Liver (tissue), 3 donors: Measurements from ENCODE around the gene NDUFS4.
"Not testable (repeated sequence)": the region's sequence is repeated elsewhere in the genome, so short reads cannot be mapped to it uniquely, and the experiment has no call there.

Experiments used
- ATF3 ChIP-seq: IDR thresholded peaks from 2 replicates; pipeline ENCODE4 v1.6.1; 2016; ENCODE audit warnings: antibody characterized with exemption
- CTCF ChIP-seq: fragments of 150-350 bp; IDR thresholded peaks from 2 replicates; pipeline ENCODE4 v1.5.1; 2017; ENCODE audit warnings: improper control_type of control experiment, low read depth, low read length; ENCODE audit not compliant: missing input control
- EGR1 ChIP-seq, 2 donors: IDR thresholded peaks; 2 replicates each; pipeline ENCODE4 v1.6.1; 2016 to 2018; ENCODE audit warnings: antibody characterized with exemption in 2 of 2, low read depth in 2 of 2
- HNF4A ChIP-seq, 2 donors: conservative IDR thresholded peaks; 2 replicates each; pipeline ENCODE4 v1.6.1; 2016; ENCODE audit warnings: antibody characterized with exemption in 2 of 2, mild to moderate bottlenecking in 2 of 2
- RAD21 ChIP-seq, 2 donors: IDR thresholded peaks; 2 replicates each; pipeline ENCODE4 v1.6.1; 2016; ENCODE audit warnings: antibody characterized with exemption in 2 of 2, mild to moderate bottlenecking in 2 of 2
- REST ChIP-seq: IDR thresholded peaks from 2 replicates; pipeline ENCODE4 v1.6.1; 2016; ENCODE audit warnings: antibody characterized with exemption, mild to moderate bottlenecking
- TAF1 ChIP-seq: conservative IDR thresholded peaks from 2 replicates; pipeline ENCODE4 v1.6.1; 2016; ENCODE audit warnings: antibody characterized with exemption, mild to moderate bottlenecking
- YY1 ChIP-seq: IDR thresholded peaks from 2 replicates; pipeline ENCODE4 v1.6.1; 2016; ENCODE audit warnings: antibody characterized with exemption, mild to moderate bottlenecking
- donor health status: healthy.
- donor health status: healthy.

GRCh38 chr5:53660573-53660972 lies 100.1 kb downstream of the NDUFS4 start:
- TF ChIP-seq CTCF; TAF1; RAD21 (IDR thresholded peaks at IDR 0.05); ATF3; YY1; REST; HNF4A (conservative IDR thresholded peaks at IDR 0.05); EGR1 (IDR thresholded peaks at IDR 0.05; ENCODE audit: low read depth in 2 of 2): not testable (repeated sequence)
